Measurements from ENCODE around the gene FBXO30. TPM values are rescaled to one million over a fixed set of nuclear protein-coding genes. Genes with fewer than 3 reads are reported as not detected.

FBXO30 gene
- polyA plus RNA-seq, 4 donors: 1.9 to 6.5 (median 3.9) TPM

GRCh38 chr6:145815309-145816274, 997 bp upstream of the FBXO30 start:
- WGBS, 3 donors: 4 to 5% (median 5%) methylated on average over 24 to 25 of the region's 25 CpGs
- DNase-seq (peak; percentile 3 to 15), FAIRE-seq (no peak)

GRCh38 chr6:145814035-145814500, 527 bp downstream of the FBXO30 start:
- FAIRE-seq (no peak), DNase-seq (no peak)
- Histone ChIP-seq H3K27ac (ENCODE audit: low read depth in 1 of 3, low read length in 2 of 3) (peak overlapping the region; percentile 92 to 94 (median 94)), H3K27me3 (ENCODE audit: control insufficient read depth in 3 of 3, insufficient read depth in 3 of 3, low read length in 3 of 3) (no peaks in the 10 kb centered on the region), H3K4me1 (ENCODE audit: control insufficient read depth in 3 of 3, insufficient read depth in 2 of 3, low read depth in 1 of 3, low read length in 2 of 3) (peaks cover 0 to 3% (median 0%) of the 10 kb centered on the region in 3 donors), H3K9me3 (ENCODE audit: control insufficient read depth in 2 of 2, insufficient read depth in 1 of 2, low read depth in 1 of 2, low read length in 1 of 2) (no peaks in the 10 kb centered on the region), H3K4me3 (ENCODE audit: low read depth in 1 of 3, low read length in 3 of 3) (peak overlapping the region; percentile 81 to 99 (median 97)), H3K36me3 (ENCODE audit: control insufficient read depth in 3 of 3, insufficient read depth in 2 of 3, low read depth in 1 of 3, low read length in 3 of 3) (no peaks in the 10 kb centered on the region)
- WGBS, 3 donors: 0 to 1% (median 0%) methylated on average over 28 to 33 of the region's 33 CpGs

More at GRCh38 chr6:145815309-145816274, 997 bp upstream of the FBXO30 start:
- peaks cover 0 to 3% (median 0%) of the 10 kb centered on the region in 3 donors for H3K4me1 ChIP-seq (ENCODE audit: control insufficient read depth in 3 of 3, insufficient read depth in 2 of 3, low read depth in 1 of 3, low read length in 2 of 3)
- H3K27me3 ChIP-seq (ENCODE audit: control insufficient read depth in 3 of 3, insufficient read depth in 3 of 3, low read length in 3 of 3): no peaks in the 10 kb centered on the region
- no peaks in the 10 kb centered on the region for H3K9me3 ChIP-seq (ENCODE audit: control insufficient read depth in 2 of 2, insufficient read depth in 1 of 2, low read depth in 1 of 2, low read length in 1 of 2)
- no peaks in the 10 kb centered on the region for H3K36me3 ChIP-seq (ENCODE audit: control insufficient read depth in 3 of 3, insufficient read depth in 2 of 3, low read depth in 1 of 3, low read length in 3 of 3)
- peak overlapping the region; percentile 47 to 99 (median 97) for H3K4me3 ChIP-seq (ENCODE audit: low read depth in 1 of 3, low read length in 3 of 3)
- peak overlapping the region; percentile 69 to 94 (median 92) for H3K27ac ChIP-seq (ENCODE audit: low read depth in 1 of 3, low read length in 2 of 3)

GRCh38 chr6:145813285-145814034, 1.1 kb downstream of the FBXO30 start:
- H3K4me1 ChIP-seq (ENCODE audit: control insufficient read depth in 3 of 3, insufficient read depth in 2 of 3, low read depth in 1 of 3, low read length in 2 of 3): peaks cover 0 to 3% (median 0%) of the 10 kb centered on the region in 3 donors
- H3K27ac ChIP-seq (ENCODE audit: low read depth in 1 of 3, low read length in 2 of 3): peak overlapping the region; percentile 92 to 94 (median 94)
- no peaks in the 10 kb centered on the region for H3K27me3 ChIP-seq (ENCODE audit: control insufficient read depth in 3 of 3, insufficient read depth in 3 of 3, low read length in 3 of 3)
- H3K36me3 ChIP-seq (ENCODE audit: control insufficient read depth in 3 of 3, insufficient read depth in 2 of 3, low read depth in 1 of 3, low read length in 3 of 3): no peaks in the 10 kb centered on the region
- no peaks in the 10 kb centered on the region for H3K9me3 ChIP-seq (ENCODE audit: control insufficient read depth in 2 of 2, insufficient read depth in 1 of 2, low read depth in 1 of 2, low read length in 1 of 2)
- peak overlapping the region; percentile 81 to 99 (median 97) for H3K4me3 ChIP-seq (ENCODE audit: low read depth in 1 of 3, low read length in 3 of 3)
- DNase-seq: peak; percentile 33 to 49
- WGBS, 3 donors: 7 to 20% (median 11%) methylated on average over 12 of the region's 12 CpGs
- FAIRE-seq: no peak

GRCh38 chr6:145811741-145812140, 2.9 kb downstream of the FBXO30 start:
- Histone ChIP-seq H3K9me3 (ENCODE audit: control insufficient read depth in 2 of 2, insufficient read depth in 1 of 2, low read depth in 1 of 2, low read length in 1 of 2) (no peaks in the 10 kb centered on the region), H3K27ac (ENCODE audit: low read depth in 1 of 3, low read length in 2 of 3) (no peak overlapping the region), H3K4me1 (ENCODE audit: control insufficient read depth in 3 of 3, insufficient read depth in 2 of 3, low read depth in 1 of 3, low read length in 2 of 3) (peaks cover 0 to 3% (median 0%) of the 10 kb centered on the region in 3 donors), H3K4me3 (ENCODE audit: low read depth in 1 of 3, low read length in 3 of 3) (no peak overlapping the region), H3K27me3 (ENCODE audit: control insufficient read depth in 3 of 3, insufficient read depth in 3 of 3, low read length in 3 of 3) (no peaks in the 10 kb centered on the region), H3K36me3 (ENCODE audit: control insufficient read depth in 3 of 3, insufficient read depth in 2 of 3, low read depth in 1 of 3, low read length in 3 of 3) (no peaks in the 10 kb centered on the region)
- WGBS, 3 donors: 22 to 51% (median 23%) methylated on average over 1 of the region's 1 CpG
- DNase-seq: no peak
- FAIRE-seq: no peak

GRCh38 chr6:145809785-145810184, 4.8 kb downstream of the FBXO30 start:
- FAIRE-seq (no peak), DNase-seq (no peak)
- H3K9me3 ChIP-seq (ENCODE audit: control insufficient read depth in 2 of 2, insufficient read depth in 1 of 2, low read depth in 1 of 2, low read length in 1 of 2): no peaks in the 10 kb centered on the region
- no peaks in the 10 kb centered on the region for H3K4me1 ChIP-seq (ENCODE audit: control insufficient read depth in 3 of 3, insufficient read depth in 2 of 3, low read depth in 1 of 3, low read length in 2 of 3)
- no peak overlapping the region for H3K27ac ChIP-seq (ENCODE audit: low read depth in 1 of 3, low read length in 2 of 3)
- H3K27me3 ChIP-seq (ENCODE audit: control insufficient read depth in 3 of 3, insufficient read depth in 3 of 3, low read length in 3 of 3): no peaks in the 10 kb centered on the region
- 75 to 82% (median 81%) methylated on average over 1 of the region's 1 CpG for WGBS, 3 donors
- no peak overlapping the region for H3K4me3 ChIP-seq (ENCODE audit: low read depth in 1 of 3, low read length in 3 of 3)
- H3K36me3 ChIP-seq (ENCODE audit: control insufficient read depth in 3 of 3, insufficient read depth in 2 of 3, low read depth in 1 of 3, low read length in 3 of 3): peaks cover 0 to 4% (median 0%) of the 10 kb centered on the region in 3 donors

- FAIRE-seq (no peak), DNase-seq (no peak)
- peaks cover 0 to 4% (median 2%) of the 10 kb centered on the region in 3 donors for H3K36me3 ChIP-seq (ENCODE audit: control insufficient read depth in 3 of 3, insufficient read depth in 2 of 3, low read depth in 1 of 3, low read length in 3 of 3)
- no peaks in the 10 kb centered on the region for H3K9me3 ChIP-seq (ENCODE audit: control insufficient read depth in 2 of 2, insufficient read depth in 1 of 2, low read depth in 1 of 2, low read length in 1 of 2)
- no peak overlapping the region for H3K27ac ChIP-seq (ENCODE audit: low read depth in 1 of 3, low read length in 2 of 3)
- no peak overlapping the region for H3K4me3 ChIP-seq (ENCODE audit: low read depth in 1 of 3, low read length in 3 of 3)
- H3K27me3 ChIP-seq (ENCODE audit: control insufficient read depth in 3 of 3, insufficient read depth in 3 of 3, low read length in 3 of 3): no peaks in the 10 kb centered on the region
- no peaks in the 10 kb centered on the region for H3K4me1 ChIP-seq (ENCODE audit: control insufficient read depth in 3 of 3, insufficient read depth in 2 of 3, low read depth in 1 of 3, low read length in 2 of 3)
Measured at GRCh38 chr6:145809211-145809610, 5.4 kb downstream of the FBXO30 start.

- H3K9me3 ChIP-seq (ENCODE audit: control insufficient read depth in 2 of 2, insufficient read depth in 1 of 2, low read depth in 1 of 2, low read length in 1 of 2): no peaks in the 10 kb centered on the region
- H3K36me3 ChIP-seq (ENCODE audit: control insufficient read depth in 3 of 3, insufficient read depth in 2 of 3, low read depth in 1 of 3, low read length in 3 of 3): peaks cover 0 to 4% (median 2%) of the 10 kb centered on the region in 3 donors
- H3K27me3 ChIP-seq (ENCODE audit: control insufficient read depth in 3 of 3, insufficient read depth in 3 of 3, low read length in 3 of 3): no peaks in the 10 kb centered on the region
- H3K27ac ChIP-seq (ENCODE audit: low read depth in 1 of 3, low read length in 2 of 3): no peak overlapping the region
- FAIRE-seq (no peak), DNase-seq (no peak)
- no peaks in the 10 kb centered on the region for H3K4me1 ChIP-seq (ENCODE audit: control insufficient read depth in 3 of 3, insufficient read depth in 2 of 3, low read depth in 1 of 3, low read length in 2 of 3)
- no peak overlapping the region for H3K4me3 ChIP-seq (ENCODE audit: low read depth in 1 of 3, low read length in 3 of 3)
- WGBS, 3 donors: 71 to 91% (median 80%) methylated on average over 2 of the region's 2 CpGs
Measured at GRCh38 chr6:145808239-145808638, 6.4 kb downstream of the FBXO30 start.

- no peak for FAIRE-seq
- H3K27ac ChIP-seq (ENCODE audit: low read depth in 1 of 3, low read length in 2 of 3): no peak overlapping the region
- no peak overlapping the region for H3K4me3 ChIP-seq (ENCODE audit: low read depth in 1 of 3, low read length in 3 of 3)
Measured at GRCh38 chr6:145802141-145802540, 12.5 kb downstream of the FBXO30 start.

More at GRCh38 chr6:145802141-145802540, 12.5 kb downstream of the FBXO30 start:
- 97 to 100% (median 98%) methylated on average over 5 of the region's 5 CpGs for WGBS, 3 donors
- H3K27me3 ChIP-seq (ENCODE audit: control insufficient read depth in 3 of 3, insufficient read depth in 3 of 3, low read length in 3 of 3): no peaks in the 10 kb centered on the region
- H3K4me1 ChIP-seq (ENCODE audit: control insufficient read depth in 3 of 3, insufficient read depth in 2 of 3, low read depth in 1 of 3, low read length in 2 of 3): no peaks in the 10 kb centered on the region
- no peak for DNase-seq
- no peaks in the 10 kb centered on the region for H3K9me3 ChIP-seq (ENCODE audit: control insufficient read depth in 2 of 2, insufficient read depth in 1 of 2, low read depth in 1 of 2, low read length in 1 of 2)
- peaks cover 0 to 6% (median 2%) of the 10 kb centered on the region in 3 donors for H3K36me3 ChIP-seq (ENCODE audit: control insufficient read depth in 3 of 3, insufficient read depth in 2 of 3, low read depth in 1 of 3, low read length in 3 of 3)
